Muscle of leg (tissue), 16 donors: ENCODE results near the gene CDH9. TPM values are rescaled to one million over a fixed set of nuclear protein-coding genes. Genes with fewer than 3 reads are reported as not detected.

Experiments
- DNase-seq: peaks from one replicate; pipeline ENCODE4 v3.0.0; 2013
- H3K27ac ChIP-seq: one replicate; pipeline ENCODE4 v1.5.1; 2013; ENCODE audit warnings: mild to moderate bottlenecking, low read length, control low read depth
- H3K27me3 ChIP-seq: one replicate; pipeline ENCODE4 v1.6.1; 2013; ENCODE audit warnings: low read length; ENCODE audit not compliant: control insufficient read depth, insufficient read depth
- H3K36me3 ChIP-seq: one replicate; pipeline ENCODE4 v1.6.1; 2013; ENCODE audit warnings: low read length; ENCODE audit not compliant: control insufficient read depth, insufficient read depth
- H3K4me1 ChIP-seq: one replicate; pipeline ENCODE4 v1.6.1; 2013; ENCODE audit warnings: low read length; ENCODE audit not compliant: control insufficient read depth, insufficient read depth
- H3K4me3 ChIP-seq: one replicate; pipeline ENCODE4 v1.5.1; 2013; ENCODE audit warnings: low read length, control low read depth
- H3K9me3 ChIP-seq: replicated peaks from 2 replicates; pipeline ENCODE4 v1.6.1; 2013; ENCODE audit warnings: low read depth, low read length; ENCODE audit not compliant: control insufficient read depth
- WGBS: methylation state at CpG from one replicate; pipeline ENCODE4 v1.1.5; 2013; ENCODE audit warnings: missing lambda C conversion rate; ENCODE audit not compliant: insufficient coverage; 5-methylcytosine and 5-hydroxymethylcytosine counted together
- long read RNA-seq, 11 donors: transcript quantifications; one replicate each; lab custom pipeline, GENCODE V29; 2026
- polyA plus RNA-seq, 8 donors: library from polyadenylated mRNA; unstranded; fragments of 120-200 nt; gene quantifications; one replicate each; pipeline versions ENCODE4 v1.2.1 to v1.2.3, GENCODE V29; 2013; ENCODE audit warnings: inconsistent platforms in 1 of 8, low replicate concordance in 1 of 8; ENCODE audit not compliant: insufficient read length in 8 of 8, insufficient read depth in 1 of 8
- total RNA-seq: library from RNA; stranded (reverse); fragments of 120-200 nt; gene quantifications from one replicate; pipeline ENCODE4 v1.2.4, GENCODE V29; 2013

CDH9 gene, protein sequence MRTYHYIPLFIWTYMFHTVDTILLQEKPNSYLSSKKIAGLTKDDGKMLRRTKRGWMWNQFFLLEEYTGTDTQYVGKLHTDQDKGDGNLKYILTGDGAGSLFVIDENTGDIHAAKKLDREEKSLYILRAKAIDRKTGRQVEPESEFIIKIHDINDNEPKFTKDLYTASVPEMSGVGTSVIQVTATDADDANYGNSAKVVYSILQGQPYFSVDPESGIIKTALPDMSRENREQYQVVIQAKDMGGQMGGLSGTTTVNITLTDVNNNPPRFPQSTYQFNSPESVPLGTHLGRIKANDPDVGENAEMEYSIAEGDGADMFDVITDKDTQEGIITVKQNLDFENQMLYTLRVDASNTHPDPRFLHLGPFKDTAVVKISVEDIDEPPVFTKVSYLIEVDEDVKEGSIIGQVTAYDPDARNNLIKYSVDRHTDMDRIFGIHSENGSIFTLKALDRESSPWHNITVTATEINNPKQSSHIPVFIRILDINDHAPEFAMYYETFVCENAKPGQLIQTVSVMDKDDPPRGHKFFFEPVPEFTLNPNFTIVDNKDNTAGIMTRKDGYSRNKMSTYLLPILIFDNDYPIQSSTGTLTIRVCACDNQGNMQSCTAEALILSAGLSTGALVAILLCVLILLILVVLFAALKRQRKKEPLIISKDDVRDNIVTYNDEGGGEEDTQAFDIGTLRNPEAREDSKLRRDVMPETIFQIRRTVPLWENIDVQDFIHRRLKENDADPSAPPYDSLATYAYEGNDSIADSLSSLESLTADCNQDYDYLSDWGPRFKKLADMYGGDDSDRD
- total RNA-seq (0.18 TPM), polyA plus RNA-seq (under 1 TPM in 1 of 8 donors, not detected in 7; 0.21 TPM)
- long read RNA-seq, donor 1: 0 reads
- long read RNA-seq, donor 2: 0 reads
- long read RNA-seq, donor 3: 0 reads
- long read RNA-seq, donor 4: 0 reads
- long read RNA-seq, donor 5: 0 reads
- long read RNA-seq, donor 6: 0 reads
- long read RNA-seq, donor 7: 0 reads
- long read RNA-seq, donor 8: 0 reads
- long read RNA-seq, donor 9: 0 reads
- long read RNA-seq, donor 10: 0 reads
- long read RNA-seq, donor 11: 0 reads

DNA sequence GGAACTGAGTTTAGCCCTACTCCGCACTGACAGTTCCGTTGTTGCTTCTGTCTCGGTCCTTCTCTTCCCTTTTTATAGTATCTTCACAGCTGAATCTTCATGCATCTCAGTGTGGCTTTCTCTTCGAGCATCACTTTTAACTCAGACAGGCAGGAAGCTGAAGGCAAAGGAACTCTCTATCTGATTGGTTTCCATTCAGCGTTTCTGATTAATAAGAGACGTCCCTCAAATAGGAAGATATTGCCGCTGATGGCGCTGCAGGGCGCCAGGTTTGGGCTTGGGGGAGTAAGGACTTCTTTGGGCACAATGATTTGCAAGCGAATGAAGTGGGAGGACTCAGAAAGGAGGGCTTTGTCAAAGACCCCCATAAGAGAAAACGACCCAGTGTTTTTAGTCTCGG is at the start of gene CDH9:
TSS of gene CDH9 (minus strand) at position 111 of the 400 bp plus-strand sequence. CDS start 50,253 bp downstream, outside the sequence.
- peak; percentile 16 for DNase-seq
- WGBS: 2% methylated on average over 9 of the region's 12 CpGs
- H3K27ac ChIP-seq: no peak within 1 kb of the TSS
- no peaks in the 10 kb centered on the region for H3K27me3 ChIP-seq
- H3K9me3 ChIP-seq: no peaks in the 10 kb centered on the region
- H3K4me3 ChIP-seq: no peak within 1 kb of the TSS
- no peaks in the 10 kb centered on the region for H3K4me1 ChIP-seq
- no peaks in the 10 kb centered on the region for H3K36me3 ChIP-seq

- peak; percentile 27 for DNase-seq
- H3K27me3 ChIP-seq: no peaks in the 10 kb centered on the region
- no peaks in the 10 kb centered on the region for H3K36me3 ChIP-seq
- no peaks in the 10 kb centered on the region for H3K4me1 ChIP-seq
- no peaks in the 10 kb centered on the region for H3K9me3 ChIP-seq
- 57% methylated on average over 1 of the region's 2 CpGs for whole genome bisulfite sequencing
- no peak overlapping the region for H3K4me3 ChIP-seq
- no peak overlapping the region for H3K27ac ChIP-seq
Observed at GRCh38 chr5:27087747-27088146, 49.4 kb upstream of the CDH9 start.

DNA sequence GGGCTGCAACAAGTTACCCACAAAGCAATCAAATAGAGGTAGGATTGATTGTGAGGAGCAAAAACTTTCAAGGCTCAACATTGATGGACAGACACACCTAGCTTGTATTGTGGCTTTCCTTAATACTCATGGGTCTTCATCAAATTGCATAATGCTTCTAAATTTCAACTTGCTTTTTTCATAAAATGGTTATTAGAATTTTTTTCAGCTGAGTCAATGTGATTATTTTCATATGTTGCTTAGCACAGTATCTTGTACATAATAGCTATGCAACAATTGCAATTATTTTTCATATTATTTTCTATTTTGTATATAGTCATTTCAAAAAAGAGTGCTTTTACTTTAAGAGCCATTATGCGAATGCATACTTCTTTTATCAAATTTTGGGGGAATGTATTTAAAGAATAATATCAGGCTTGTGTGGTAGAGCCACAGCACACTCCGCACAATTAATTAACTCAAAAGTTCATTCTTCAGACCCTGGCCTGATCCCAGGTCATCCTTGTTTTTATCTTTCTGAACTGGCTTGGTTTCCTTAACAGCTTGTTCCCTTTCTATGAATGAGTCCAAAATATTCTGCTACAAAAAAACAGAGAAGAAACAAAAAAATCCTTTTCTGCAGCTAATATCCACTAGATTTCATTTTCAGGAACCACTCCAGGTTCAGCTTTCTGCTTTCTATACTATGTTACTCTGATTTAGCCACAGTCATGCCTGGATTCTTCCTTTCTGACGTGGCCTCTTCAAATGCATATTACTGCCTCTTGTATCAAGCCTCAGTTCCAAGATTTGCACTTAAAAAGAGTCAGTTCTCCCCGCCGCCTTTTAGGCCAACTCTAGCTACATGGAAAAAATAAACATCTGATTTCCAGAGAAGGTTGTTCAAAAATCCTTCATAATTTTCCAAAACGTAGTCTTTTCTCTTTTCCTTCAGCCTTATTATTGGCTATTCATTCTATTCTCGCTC is 45.3 kb upstream of the CDH9 start:
- WGBS: 24% methylated on average over 4 of the region's 7 CpGs
- Histone ChIP-seq H3K4me3 (no peak overlapping the region), H3K27me3 (no peaks in the 10 kb centered on the region), H3K36me3 (no peaks in the 10 kb centered on the region), H3K27ac (peak overlapping the region; percentile 37), H3K9me3 (peaks cover 8% of the 10 kb centered on the region), H3K4me1 (no peaks in the 10 kb centered on the region)
- peak; percentile 87 for DNase-seq

GRCh38 chr5:27080147-27080546 is 41.8 kb upstream of the CDH9 start:
- no CpG with 5 or more reads among the region's 1 CpG for WGBS

DNA sequence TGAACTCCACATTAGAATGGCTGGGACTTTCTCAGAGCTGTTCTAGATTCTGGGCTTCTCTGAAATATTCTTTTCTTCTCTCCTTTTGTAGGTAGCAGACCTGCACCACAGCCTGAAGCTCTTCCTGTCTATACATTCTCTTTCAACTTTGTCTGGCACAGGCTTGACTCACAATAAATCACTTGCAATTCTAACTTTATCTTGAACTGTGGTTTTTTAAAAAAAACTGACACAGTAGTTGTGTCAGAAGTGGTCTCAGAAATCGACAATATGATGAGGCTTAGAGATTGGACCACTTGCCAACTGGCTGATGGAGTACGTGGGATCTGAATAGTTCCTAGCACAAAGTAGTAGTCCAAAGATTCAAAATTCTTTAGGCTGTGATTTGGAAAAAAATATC is 24.1 kb upstream of the CDH9 start:
- Histone ChIP-seq H3K27ac (no peak overlapping the region), H3K4me1 (no peaks in the 10 kb centered on the region), H3K9me3 (no peaks in the 10 kb centered on the region), H3K36me3 (no peaks in the 10 kb centered on the region), H3K4me3 (no peak overlapping the region), H3K27me3 (no peaks in the 10 kb centered on the region)
- WGBS: 48% methylated on average over 2 of the region's 2 CpGs
- DNase-seq: no peak

More at GRCh38 chr5:27080147-27080546, 41.8 kb upstream of the CDH9 start:
- Histone ChIP-seq H3K4me3 (no peak overlapping the region), H3K9me3 (peaks cover 11% of the 10 kb centered on the region), H3K27me3 (no peaks in the 10 kb centered on the region), H3K36me3 (no peaks in the 10 kb centered on the region), H3K4me1 (no peaks in the 10 kb centered on the region), H3K27ac (no peak overlapping the region)
- no peak for DNase-seq

DNA sequence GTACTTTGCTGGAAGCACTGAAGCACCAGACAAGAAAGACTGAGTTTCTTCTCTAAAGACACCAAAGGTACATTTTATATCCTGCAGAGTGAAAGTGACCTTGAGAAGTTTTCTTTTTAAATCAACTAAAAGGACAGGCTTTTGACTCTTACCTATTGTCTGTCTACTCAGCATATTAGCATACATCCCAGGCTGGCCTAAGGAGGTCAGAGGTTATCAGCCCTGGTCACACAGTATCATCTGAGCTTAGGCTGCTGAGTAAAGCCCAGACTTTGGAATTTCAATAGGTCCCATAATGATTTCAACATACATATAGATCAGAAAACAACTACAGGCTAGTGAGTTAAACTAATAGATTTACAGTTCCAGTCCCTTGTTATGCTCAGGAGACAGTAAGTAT is 10.1 kb upstream of the CDH9 start:
- Histone ChIP-seq H3K27me3 (no peaks in the 10 kb centered on the region), H3K4me3 (no peak overlapping the region), H3K36me3 (no peaks in the 10 kb centered on the region), H3K4me1 (no peaks in the 10 kb centered on the region), H3K27ac (no peak overlapping the region), H3K9me3 (no peaks in the 10 kb centered on the region)
- DNase-seq: no peak

GRCh38 chr5:27041372-27041771 is 3.0 kb upstream of the CDH9 start:
- no peaks in the 10 kb centered on the region for H3K36me3 ChIP-seq
- no peaks in the 10 kb centered on the region for H3K9me3 ChIP-seq
- DNase-seq: no peak
- no CpG with 5 or more reads among the region's 1 CpG for WGBS
- no peaks in the 10 kb centered on the region for H3K4me1 ChIP-seq
- no peak overlapping the region for H3K27ac ChIP-seq
- no peaks in the 10 kb centered on the region for H3K27me3 ChIP-seq
- H3K4me3 ChIP-seq: no peak overlapping the region

DNA sequence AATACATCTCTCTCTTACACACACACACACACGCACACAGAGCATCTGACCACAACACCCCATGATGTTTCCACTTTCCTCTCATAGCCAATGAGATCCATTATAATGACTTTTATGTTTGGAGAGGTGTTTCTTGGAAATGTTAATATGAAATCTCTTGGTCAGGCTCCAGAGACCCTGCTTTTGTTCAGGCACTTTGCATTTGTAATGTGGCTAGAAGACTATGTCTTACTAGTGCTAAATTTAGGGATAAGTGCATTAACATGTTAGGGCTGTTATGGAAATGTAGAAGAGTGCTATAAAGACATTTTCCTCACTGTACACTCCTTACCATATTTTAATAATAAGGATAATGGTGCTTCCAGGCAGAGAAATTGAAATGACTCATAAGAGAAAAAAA is 3.8 kb downstream of the CDH9 start:
- WGBS: no CpG with 5 or more reads among the region's 1 CpG
- no peaks in the 10 kb centered on the region for H3K27me3 ChIP-seq
- H3K36me3 ChIP-seq: no peaks in the 10 kb centered on the region
- no peak overlapping the region for H3K27ac ChIP-seq
- H3K4me1 ChIP-seq: no peaks in the 10 kb centered on the region
- H3K4me3 ChIP-seq: no peak overlapping the region
- DNase-seq: no peak
- no peaks in the 10 kb centered on the region for H3K9me3 ChIP-seq

DNA sequence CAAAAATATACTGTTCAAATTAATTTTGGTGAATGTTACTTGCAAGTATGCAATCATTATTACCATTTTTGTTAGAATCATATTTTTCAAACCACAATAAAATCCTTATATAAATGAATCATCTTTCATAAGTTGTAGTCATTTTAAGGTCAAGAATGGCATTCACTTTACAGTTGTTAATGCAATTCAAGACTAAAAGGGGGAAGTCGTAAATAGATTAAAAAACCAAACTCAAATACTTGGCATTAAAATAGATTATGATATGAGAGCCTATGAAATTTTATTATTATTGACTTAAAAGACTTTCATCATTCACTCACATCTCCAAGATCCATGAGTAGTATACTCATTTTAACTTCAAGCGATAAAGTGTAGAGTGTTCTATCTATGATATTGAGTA is 11.6 kb downstream of the CDH9 start:
- Histone ChIP-seq H3K4me1 (no peaks in the 10 kb centered on the region), H3K27ac (no peak overlapping the region), H3K27me3 (no peaks in the 10 kb centered on the region), H3K9me3 (no peaks in the 10 kb centered on the region), H3K4me3 (no peak overlapping the region), H3K36me3 (no peaks in the 10 kb centered on the region)
- DNase-seq: no peak
- no CpG with 5 or more reads among the region's 2 CpGs for WGBS
